Skeletal muscle tissue (tissue), 4 donors: ENCODE data around the gene THRB. TPM values are rescaled to one million over a fixed set of nuclear protein-coding genes. Genes with fewer than 3 reads are reported as not detected.
"Not testable (repeated sequence)": the region's sequence is repeated elsewhere in the genome, so short reads cannot be mapped to it uniquely, and the experiment has no call there.

Source experiments
- H3K27ac ChIP-seq: one replicate; pipeline ENCODE4 v1.7.0; 2013; ENCODE audit warnings: mild to moderate bottlenecking, low read depth, low read length, inconsistent platforms
- H3K27me3 ChIP-seq, 3 donors: one replicate each; pipeline ENCODE4 v1.7.0; 2013; ENCODE audit warnings: low read length in 3 of 3; ENCODE audit not compliant: control insufficient read depth in 3 of 3, insufficient read depth in 3 of 3
- H3K36me3 ChIP-seq, 3 donors: one replicate each; pipeline ENCODE4 v1.7.0; 2013; ENCODE audit warnings: low read length in 3 of 3; ENCODE audit not compliant: control insufficient read depth in 3 of 3, insufficient read depth in 3 of 3
- H3K4me1 ChIP-seq, 3 donors: one replicate each; pipeline ENCODE4 v1.7.0; 2013; ENCODE audit warnings: low read length in 3 of 3, mild to moderate bottlenecking in 3 of 3; ENCODE audit not compliant: control insufficient read depth in 3 of 3, insufficient read depth in 3 of 3
- H3K4me3 ChIP-seq, 3 donors: one replicate each; pipeline ENCODE4 v1.7.0; 2013; ENCODE audit warnings: low read length in 3 of 3
- H3K9ac ChIP-seq, 3 donors: one replicate each; pipeline ENCODE4 v1.7.0; 2013; ENCODE audit warnings: low read length in 3 of 3, mild to moderate bottlenecking in 3 of 3, moderate library complexity in 2 of 3, low read depth in 1 of 3
- H3K9me3 ChIP-seq, 3 donors: one replicate each; pipeline ENCODE4 v1.7.0; 2013; ENCODE audit warnings: low read length in 3 of 3; ENCODE audit not compliant: control insufficient read depth in 3 of 3
- total RNA-seq: library from RNA; depleted of rRNA; stranded (reverse); fragments of >200 nt; gene quantifications from one replicate; pipeline ENCODE4 v1.2.3, GENCODE V29; 2014
- donor health status: Osteomylitis.

Gene THRB
- total RNA-seq, 1 donor from 2014 or later: 3.1 TPM

GRCh38 chr3:24417730-24418129, 76.9 kb downstream of the THRB start:
- no peaks in the 10 kb centered on the region for H3K9me3 ChIP-seq
- H3K27me3 ChIP-seq: no peaks in the 10 kb centered on the region
- no peaks in the 10 kb centered on the region for H3K36me3 ChIP-seq
- no peak overlapping the region for H3K27ac ChIP-seq
- H3K4me3 ChIP-seq: no peak overlapping the region
- peaks cover 3 to 20% (median 9%) of the 10 kb centered on the region in 3 donors for H3K4me1 ChIP-seq
- no peak overlapping the region for H3K9ac ChIP-seq

- Histone ChIP-seq H3K36me3 (no peaks in the 10 kb centered on the region), H3K27me3 (no peaks in the 10 kb centered on the region)
These were observed 78.4 kb downstream of the THRB start for GRCh38 chr3:24416224-24416623.

GRCh38 chr3:24415824-24416223, 78.8 kb downstream of the THRB start:
- Histone ChIP-seq H3K9me3 (no peaks in the 10 kb centered on the region), H3K4me1 (peaks cover 3 to 20% (median 9%) of the 10 kb centered on the region in 3 donors), H3K4me3 (no peak overlapping the region), H3K36me3 (no peaks in the 10 kb centered on the region), H3K27ac (no peak overlapping the region), H3K9ac (no peak overlapping the region), H3K27me3 (no peaks in the 10 kb centered on the region)

More at GRCh38 chr3:24416224-24416623, 78.4 kb downstream of the THRB start:
- H3K4me3 ChIP-seq: no peak overlapping the region
- no peak overlapping the region for H3K9ac ChIP-seq
- peaks cover 3 to 20% (median 9%) of the 10 kb centered on the region in 3 donors for H3K4me1 ChIP-seq
- no peak overlapping the region for H3K27ac ChIP-seq
- no peaks in the 10 kb centered on the region for H3K9me3 ChIP-seq

- H3K4me3 ChIP-seq, H3K9me3 ChIP-seq, H3K36me3 ChIP-seq, H3K9ac ChIP-seq, H3K27ac ChIP-seq, H3K27me3 ChIP-seq: not testable (repeated sequence)
- peaks cover 0 to 12% (median 0%) of the 10 kb centered on the region in 3 donors for H3K4me1 ChIP-seq
These were observed 81.0 kb downstream of the THRB start for GRCh38 chr3:24413662-24414061.

GRCh38 chr3:24410860-24411259, 83.8 kb downstream of the THRB start:
- Histone ChIP-seq H3K9me3 (no peaks in the 10 kb centered on the region), H3K36me3 (no peaks in the 10 kb centered on the region), H3K9ac (no peak overlapping the region), H3K27ac (no peak overlapping the region), H3K4me1 (peaks cover 0 to 6% (median 0%) of the 10 kb centered on the region in 3 donors), H3K27me3 (no peaks in the 10 kb centered on the region), H3K4me3 (no peak overlapping the region)

- H3K9ac ChIP-seq: no peak overlapping the region
- H3K27me3 ChIP-seq: no peaks in the 10 kb centered on the region
- H3K9me3 ChIP-seq: no peaks in the 10 kb centered on the region
- H3K27ac ChIP-seq: no peak overlapping the region
- H3K4me3 ChIP-seq: no peak overlapping the region
- H3K4me1 ChIP-seq: peaks cover 0 to 6% (median 0%) of the 10 kb centered on the region in 3 donors
- no peaks in the 10 kb centered on the region for H3K36me3 ChIP-seq
These were observed 86.5 kb downstream of the THRB start for GRCh38 chr3:24407980-24408680.

- H3K36me3 ChIP-seq: no peaks in the 10 kb centered on the region
- no peak overlapping the region for H3K27ac ChIP-seq
- no peaks in the 10 kb centered on the region for H3K9me3 ChIP-seq
- H3K4me1 ChIP-seq: peaks cover 0 to 7% (median under 1%) of the 10 kb centered on the region in 3 donors
- H3K9ac ChIP-seq: no peak overlapping the region
- H3K27me3 ChIP-seq: no peaks in the 10 kb centered on the region
- H3K4me3 ChIP-seq: no peak overlapping the region
These were observed 87.8 kb downstream of the THRB start for GRCh38 chr3:24406900-24407299.

GRCh38 chr3:24405057-24405456, 89.6 kb downstream of the THRB start:
- Histone ChIP-seq H3K4me1 (peaks cover 0 to 16% (median 12%) of the 10 kb centered on the region in 3 donors), H3K36me3 (no peaks in the 10 kb centered on the region), H3K9me3 (no peaks in the 10 kb centered on the region)

GRCh38 chr3:24401811-24402185, 92.9 kb downstream of the THRB start:
- peaks cover 2 to 17% (median 15%) of the 10 kb centered on the region in 3 donors for H3K4me1 ChIP-seq
- H3K27me3 ChIP-seq: no peaks in the 10 kb centered on the region
- H3K9me3 ChIP-seq: no peaks in the 10 kb centered on the region
- H3K36me3 ChIP-seq: no peaks in the 10 kb centered on the region
- H3K4me3 ChIP-seq: no peak overlapping the region
- no peak overlapping the region for H3K27ac ChIP-seq
- H3K9ac ChIP-seq: no peak overlapping the region

More at GRCh38 chr3:24405057-24405456, 89.6 kb downstream of the THRB start:
- Histone ChIP-seq H3K4me3 (no peak overlapping the region), H3K9ac (no peak overlapping the region), H3K27ac (no peak overlapping the region), H3K27me3 (no peaks in the 10 kb centered on the region)

- Histone ChIP-seq H3K27ac (no peak overlapping the region), H3K27me3 (no peaks in the 10 kb centered on the region), H3K4me3 (no peak overlapping the region), H3K9ac (no peak overlapping the region), H3K9me3 (no peaks in the 10 kb centered on the region), H3K4me1 (peaks cover 2 to 16% (median 15%) of the 10 kb centered on the region in 3 donors), H3K36me3 (no peaks in the 10 kb centered on the region)
These were observed 93.4 kb downstream of the THRB start for GRCh38 chr3:24401090-24401810.
